A673 (cell line): ENCODE results near the gene NINJ2.

ENCODE experiments used
- CTCF ChIP-seq: fragments of 300-800, 200-600 bp; sonication (generic); conservative IDR thresholded peaks from 2 replicates; pipeline ENCODE4 v1.5.1; 2017; ENCODE audit warnings: low read depth, mild to moderate bottlenecking, antibody characterized with exemption, low read length, moderate library complexity, mixed read lengths
- EZH2 ChIP-seq: fragments of 200-600 bp; sonication (generic); IDR thresholded peaks from 2 replicates; pipeline ENCODE4 v1.6.1; 2017; ENCODE audit warnings: borderline replicate concordance, low read depth, mild to moderate bottlenecking, mixed read lengths, antibody characterized with exemption, low read length; ENCODE audit not compliant: poor library complexity, severe bottlenecking

GRCh38 chr12:576615-577110 is 86.6 kb downstream of the NINJ2 start:
- TF ChIP-seq EZH2 (no peak), CTCF (no peak)
